Measurements from ENCODE around the gene ANGPT4. TPM values are rescaled to one million over a fixed set of nuclear protein-coding genes. Genes with fewer than 3 reads are reported as not detected.

The ANGPT4 gene
- total and polyA plus RNA-seq, 9 of the 15 experiments (the other 6 are each of a cell fraction or from before 2014, with no cell fraction given) = not detected

DNA sequence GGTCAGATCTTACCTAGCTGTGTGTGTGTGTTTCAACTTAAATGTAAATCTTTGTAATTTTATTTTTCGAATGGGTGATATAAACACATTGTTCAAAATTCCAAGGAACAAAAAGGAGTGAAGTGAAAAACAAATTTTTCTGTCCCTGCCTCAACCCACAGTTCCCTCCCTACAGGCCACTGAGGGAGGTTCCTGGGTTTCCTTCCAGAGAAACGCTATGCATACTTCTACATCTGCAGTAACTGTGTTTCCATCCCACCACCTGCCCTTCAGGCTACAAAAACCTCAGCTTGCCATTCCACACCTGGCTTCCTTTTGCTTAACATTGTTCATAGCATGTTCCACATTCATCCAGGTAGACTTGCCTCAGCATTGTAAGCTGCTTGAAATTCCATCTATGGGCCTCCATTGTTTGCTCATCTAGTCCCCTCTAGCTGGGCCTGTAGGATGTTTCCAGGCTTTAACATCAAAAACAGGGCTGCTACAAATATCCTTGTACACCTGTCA lies 12.0 kb downstream of the ANGPT4 start:
- no peaks in the 10 kb centered on the region for H3K4me1 ChIP-seq (replicated peaks in 1 of 2; ENCODE audit: control insufficient read depth in 2 of 2, insufficient read depth in 2 of 2, low read length in 2 of 2)
- ChIA-PET CTCF (ENCODE audit: low intra/inter-chr PET ratio) (no interaction called here), POLR2A (no interaction called here)
- no peak overlapping the region for H2AFZ ChIP-seq (ENCODE audit: low read depth, low read length)
- no peak for DNase-seq (ENCODE audit: extremely low read depth in 1 of 4, low spot score in 3 of 4)
- no peaks in the 10 kb centered on the region for H3K79me2 ChIP-seq (ENCODE audit: control insufficient read depth, insufficient read depth, low read length)
- H3K27ac ChIP-seq (ENCODE audit: extremely low read depth, low read depth, low read length) = no peak overlapping the region
- intact Hi-C loops (cut with micrococcal nuclease) (no loop called here), in situ Hi-C loops (cut with MboI) (no loop called here)
- H4K20me1 ChIP-seq (replicated peaks; ENCODE audit: control insufficient read depth, insufficient read depth, low read length) = no peaks in the 10 kb centered on the region
- no peaks in the 10 kb centered on the region; a peak in 1 of 5 replicates for H3K27me3 ChIP-seq (ENCODE audit: control insufficient read depth in 2 of 2, insufficient read depth in 2 of 2, low read length in 2 of 2)
- no peak for ATAC-seq
- no peak for FAIRE-seq
- H3K4me2 ChIP-seq (ENCODE audit: insufficient read depth, low read length) = no peak overlapping the region
- H3K9me3 ChIP-seq (replicated peaks; ENCODE audit: control insufficient read depth, insufficient read depth, low read depth, low read length) = no peaks in the 10 kb centered on the region
- no peaks in the 10 kb centered on the region for H3K9me1 ChIP-seq (ENCODE audit: control insufficient read depth, insufficient read depth, low read length)
- H3K4me3 ChIP-seq = no peak overlapping the region
- no peaks in the 10 kb centered on the region for H3K36me3 ChIP-seq (ENCODE audit: control insufficient read depth, insufficient read depth, low read length)
- no peak overlapping the region for H3K9ac ChIP-seq (ENCODE audit: insufficient read depth in 1 of 2, low read depth in 2 of 2, low read length in 2 of 2)
- WGBS (ENCODE audit: insufficient coverage, low coverage, missing lambda C conversion rate) = 0% methylated on average over 2 of the region's 2 CpGs
- no TSS peak for BruUV-seq (replicated peaks)
- TF ChIP-seq, protein P1, sequence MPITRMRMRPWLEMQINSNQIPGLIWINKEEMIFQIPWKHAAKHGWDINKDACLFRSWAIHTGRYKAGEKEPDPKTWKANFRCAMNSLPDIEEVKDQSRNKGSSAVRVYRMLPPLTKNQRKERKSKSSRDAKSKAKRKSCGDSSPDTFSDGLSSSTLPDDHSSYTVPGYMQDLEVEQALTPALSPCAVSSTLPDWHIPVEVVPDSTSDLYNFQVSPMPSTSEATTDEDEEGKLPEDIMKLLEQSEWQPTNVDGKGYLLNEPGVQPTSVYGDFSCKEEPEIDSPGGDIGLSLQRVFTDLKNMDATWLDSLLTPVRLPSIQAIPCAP (CRISPR knock-in tag; IDR thresholded peaks at IDR 0.05; ENCODE audit: borderline replicate concordance) = no peak
- TF ChIP-seq ARNT (IDR thresholded peaks at IDR 0.05) = no peak
- TF ChIP-seq EP300 (IDR thresholded peaks at IDR 0.05; ENCODE audit: low read length) = no peak
- TF ChIP-seq POU5F1 (IDR thresholded peaks at IDR 0.05; ENCODE audit: borderline replicate concordance, low read depth, low read length, partially characterized antibody) = no peak
- TF ChIP-seq, protein P2, sequence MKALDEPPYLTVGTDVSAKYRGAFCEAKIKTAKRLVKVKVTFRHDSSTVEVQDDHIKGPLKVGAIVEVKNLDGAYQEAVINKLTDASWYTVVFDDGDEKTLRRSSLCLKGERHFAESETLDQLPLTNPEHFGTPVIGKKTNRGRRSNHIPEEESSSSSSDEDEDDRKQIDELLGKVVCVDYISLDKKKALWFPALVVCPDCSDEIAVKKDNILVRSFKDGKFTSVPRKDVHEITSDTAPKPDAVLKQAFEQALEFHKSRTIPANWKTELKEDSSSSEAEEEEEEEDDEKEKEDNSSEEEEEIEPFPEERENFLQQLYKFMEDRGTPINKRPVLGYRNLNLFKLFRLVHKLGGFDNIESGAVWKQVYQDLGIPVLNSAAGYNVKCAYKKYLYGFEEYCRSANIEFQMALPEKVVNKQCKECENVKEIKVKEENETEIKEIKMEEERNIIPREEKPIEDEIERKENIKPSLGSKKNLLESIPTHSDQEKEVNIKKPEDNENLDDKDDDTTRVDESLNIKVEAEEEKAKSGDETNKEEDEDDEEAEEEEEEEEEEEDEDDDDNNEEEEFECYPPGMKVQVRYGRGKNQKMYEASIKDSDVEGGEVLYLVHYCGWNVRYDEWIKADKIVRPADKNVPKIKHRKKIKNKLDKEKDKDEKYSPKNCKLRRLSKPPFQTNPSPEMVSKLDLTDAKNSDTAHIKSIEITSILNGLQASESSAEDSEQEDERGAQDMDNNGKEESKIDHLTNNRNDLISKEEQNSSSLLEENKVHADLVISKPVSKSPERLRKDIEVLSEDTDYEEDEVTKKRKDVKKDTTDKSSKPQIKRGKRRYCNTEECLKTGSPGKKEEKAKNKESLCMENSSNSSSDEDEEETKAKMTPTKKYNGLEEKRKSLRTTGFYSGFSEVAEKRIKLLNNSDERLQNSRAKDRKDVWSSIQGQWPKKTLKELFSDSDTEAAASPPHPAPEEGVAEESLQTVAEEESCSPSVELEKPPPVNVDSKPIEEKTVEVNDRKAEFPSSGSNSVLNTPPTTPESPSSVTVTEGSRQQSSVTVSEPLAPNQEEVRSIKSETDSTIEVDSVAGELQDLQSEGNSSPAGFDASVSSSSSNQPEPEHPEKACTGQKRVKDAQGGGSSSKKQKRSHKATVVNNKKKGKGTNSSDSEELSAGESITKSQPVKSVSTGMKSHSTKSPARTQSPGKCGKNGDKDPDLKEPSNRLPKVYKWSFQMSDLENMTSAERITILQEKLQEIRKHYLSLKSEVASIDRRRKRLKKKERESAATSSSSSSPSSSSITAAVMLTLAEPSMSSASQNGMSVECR (CRISPR knock-in tag; IDR thresholded peaks at IDR 0.05) = no peak
- no peak for TF ChIP-seq NCOA1 (IDR thresholded peaks at IDR 0.05; ENCODE audit: low read depth)
- TF ChIP-seq ZKSCAN3 (CRISPR knock-in tag; IDR thresholded peaks at IDR 0.05) = no peak
- TF ChIP-seq MTF1 (CRISPR knock-in tag; IDR thresholded peaks at IDR 0.05; ENCODE audit: borderline replicate concordance) = no peak
- no peak for TF ChIP-seq ZNF764 (CRISPR knock-in tag; IDR thresholded peaks at IDR 0.05; ENCODE audit: low read depth)
- TF ChIP-seq ZNF197 (CRISPR knock-in tag; IDR thresholded peaks at IDR 0.05; ENCODE audit: low read depth) = no peak
- no peak for TF ChIP-seq CTBP1 (IDR thresholded peaks at IDR 0.05; ENCODE audit: borderline replicate concordance)
- no peak for TF ChIP-seq ZNF583 (CRISPR knock-in tag; IDR thresholded peaks at IDR 0.05)
- TF ChIP-seq ZNF3 (CRISPR knock-in tag; IDR thresholded peaks at IDR 0.05) = no peak

Measured in K562 (cell line).